ENCODE data around the gene EFCAB6. TPM values are rescaled to one million over a fixed set of nuclear protein-coding genes. Genes with fewer than 3 reads are reported as not detected.

Gene EFCAB6
- polyA plus RNA-seq, 12 donors, result 0.58 to 1.6 (median 1.2) TPM; not detected in 2

DNA sequence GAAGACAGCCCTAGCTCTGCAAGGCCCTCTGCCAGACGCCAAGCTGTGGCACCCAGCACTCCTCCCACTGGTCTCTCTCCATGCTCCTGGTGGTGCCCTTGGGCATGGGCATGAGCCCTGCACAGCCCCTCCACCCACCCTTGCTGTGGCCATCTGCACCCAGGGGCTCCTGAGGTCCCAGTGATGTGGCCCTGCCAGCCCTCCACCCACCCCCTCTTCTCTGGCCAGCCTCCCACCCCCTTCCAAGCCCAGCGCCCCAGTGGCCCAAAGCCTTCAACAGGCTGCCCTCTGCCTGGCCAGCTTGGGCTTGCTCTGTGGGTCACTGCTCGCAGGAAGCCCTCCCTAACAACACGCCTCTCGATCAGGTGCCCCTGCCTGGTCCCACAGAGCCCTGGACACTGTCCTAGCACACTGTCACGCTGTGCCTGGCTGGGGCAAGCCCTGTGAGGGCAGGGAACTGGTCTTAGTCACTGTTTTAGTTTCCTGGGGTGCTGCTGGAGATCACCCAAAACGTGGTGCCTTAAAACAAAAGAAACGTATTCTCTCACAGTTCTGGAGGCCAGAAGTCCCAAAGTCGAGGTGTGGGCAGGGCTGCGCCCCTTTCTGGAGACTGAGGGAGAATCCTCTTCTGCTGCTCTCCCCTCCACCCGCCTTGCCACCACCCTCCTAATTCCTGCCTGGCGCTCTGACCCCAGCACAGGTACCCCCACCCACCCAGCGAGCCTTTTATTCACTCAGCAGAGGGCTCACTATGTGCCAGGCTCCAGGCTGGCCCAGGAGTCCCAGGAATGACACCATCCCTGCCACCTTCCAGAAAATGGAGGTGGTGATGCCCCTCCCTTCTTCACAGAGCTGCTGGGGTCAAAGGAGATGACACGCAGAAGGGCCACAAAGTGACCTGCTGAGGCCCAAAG, 35.5 kb upstream of the EFCAB6 start:
- DNase-seq, result no peak

- DNase-seq, result no peak
These were observed 34.9 kb upstream of the EFCAB6 start for GRCh38 chr22:43846966-43847365.

DNA sequence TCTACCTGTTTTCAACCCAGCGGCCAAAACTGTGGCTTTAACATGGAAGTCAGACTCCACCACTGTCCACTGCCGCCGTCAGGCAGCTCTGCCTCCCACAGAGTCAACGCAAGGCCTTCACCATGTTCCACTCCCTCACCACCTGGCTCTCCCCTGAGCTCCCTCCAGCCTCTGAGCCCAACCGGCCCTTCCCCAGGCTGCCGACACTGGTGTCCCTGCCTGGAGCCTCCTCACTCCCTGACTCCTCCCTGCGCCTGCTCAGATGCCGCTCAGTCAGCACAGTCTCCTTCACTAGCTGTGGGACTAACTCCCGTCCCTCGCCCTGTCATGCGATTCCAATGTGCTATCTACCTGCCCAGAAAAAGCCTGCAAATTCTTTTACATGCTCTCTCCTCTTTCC, 33.9 kb upstream of the EFCAB6 start:
- no peak for DNase-seq

- DNase-seq, result no peak
These were observed 32.7 kb upstream of the EFCAB6 start for GRCh38 chr22:43844560-43845545.

GRCh38 chr22:43843783-43844530, 31.9 kb upstream of the EFCAB6 start:
- DNase-seq, result no peak

DNA sequence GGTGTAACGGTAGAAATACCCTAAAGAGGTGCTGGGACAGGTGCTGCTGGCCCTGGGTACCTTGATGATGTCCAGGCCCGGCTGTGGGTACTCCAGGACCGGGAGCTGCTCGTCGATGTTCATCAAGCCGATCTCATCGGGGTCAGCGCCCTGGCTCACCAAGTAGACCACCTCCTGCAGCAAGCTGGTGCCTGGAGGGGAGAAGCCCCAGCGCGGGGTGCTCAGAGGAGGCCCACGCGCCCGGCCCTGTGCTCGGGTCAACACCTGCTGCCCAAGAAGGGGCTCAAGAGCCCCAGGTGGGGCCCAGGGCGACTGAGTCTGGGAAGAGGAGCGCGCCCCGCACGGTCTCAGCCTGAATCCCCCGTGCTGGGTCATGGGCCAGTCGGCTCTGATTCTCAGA, 29.6 kb upstream of the EFCAB6 start:
- DNase-seq, result no peak

DNA sequence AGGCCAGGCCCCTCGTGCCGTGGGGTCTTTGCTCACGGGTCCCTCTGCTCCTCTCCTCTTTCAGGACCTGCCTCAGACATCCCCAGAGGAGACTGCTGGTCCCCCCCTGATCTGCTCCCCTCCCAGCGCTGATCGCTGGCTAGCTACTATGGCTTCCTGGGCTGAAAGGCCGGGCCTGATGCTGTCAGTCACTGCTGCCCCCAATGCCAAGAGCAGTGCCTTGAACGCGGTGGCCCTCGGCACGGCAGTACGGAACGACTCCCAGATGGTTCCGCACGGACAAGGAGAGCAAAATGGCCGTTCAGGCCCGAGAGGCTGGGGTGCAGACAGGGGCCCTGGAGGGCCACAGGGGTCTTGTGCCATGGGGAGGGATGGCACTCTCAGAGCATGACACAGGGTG, 28.7 kb upstream of the EFCAB6 start:
- no peak for DNase-seq

- DNase-seq, result no peak
These were observed 28.3 kb upstream of the EFCAB6 start for GRCh38 chr22:43840431-43840830.

- DNase-seq, result no peak
These were observed 27.7 kb upstream of the EFCAB6 start for GRCh38 chr22:43839781-43840180.

GRCh38 chr22:43838571-43839307, 26.6 kb upstream of the EFCAB6 start:
- no peak for DNase-seq

DNA sequence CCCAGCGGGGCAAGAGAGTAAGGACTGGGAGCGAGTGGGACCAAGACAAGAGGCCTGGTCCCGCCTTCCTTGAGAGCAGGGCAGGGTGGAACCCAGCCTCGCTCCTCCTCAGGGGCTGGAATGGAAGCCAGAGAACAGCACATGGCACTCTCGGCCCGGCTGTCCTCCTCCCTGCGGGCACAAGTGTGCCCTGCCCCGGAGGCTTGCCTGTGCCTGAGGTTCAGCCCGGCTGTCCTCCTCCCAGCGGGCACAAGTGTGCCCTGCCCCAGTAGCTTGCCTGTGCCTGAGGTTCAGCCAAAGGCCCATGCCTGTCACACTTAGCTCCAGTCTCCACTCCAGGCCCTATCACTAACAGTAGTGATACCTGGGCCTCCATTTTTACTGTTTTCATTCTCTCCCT, 26.1 kb upstream of the EFCAB6 start:
- no peak for DNase-seq

DNA sequence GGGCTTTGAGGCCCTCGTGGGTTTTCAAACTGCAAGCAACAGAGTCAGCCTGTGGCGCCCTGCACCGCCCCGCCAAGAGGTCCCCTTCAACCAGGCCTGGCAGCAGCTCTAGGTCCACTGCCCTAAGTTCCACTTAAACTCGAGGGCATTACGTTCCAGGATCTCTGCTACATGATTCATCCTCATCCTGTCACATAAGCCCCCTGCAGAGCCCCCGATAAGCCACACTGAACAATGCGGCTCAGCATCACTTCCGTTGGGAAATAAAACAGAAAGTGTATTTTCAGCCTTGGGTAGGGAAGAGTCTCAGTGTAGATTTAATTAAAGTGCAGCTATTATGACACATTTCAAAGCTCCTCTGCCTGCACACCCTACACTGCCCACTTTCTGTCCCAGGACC, 25.6 kb upstream of the EFCAB6 start:
- DNase-seq, result no peak

GRCh38 chr22:43835736-43836135, 23.6 kb upstream of the EFCAB6 start:
- DNase-seq, result no peak

DNA sequence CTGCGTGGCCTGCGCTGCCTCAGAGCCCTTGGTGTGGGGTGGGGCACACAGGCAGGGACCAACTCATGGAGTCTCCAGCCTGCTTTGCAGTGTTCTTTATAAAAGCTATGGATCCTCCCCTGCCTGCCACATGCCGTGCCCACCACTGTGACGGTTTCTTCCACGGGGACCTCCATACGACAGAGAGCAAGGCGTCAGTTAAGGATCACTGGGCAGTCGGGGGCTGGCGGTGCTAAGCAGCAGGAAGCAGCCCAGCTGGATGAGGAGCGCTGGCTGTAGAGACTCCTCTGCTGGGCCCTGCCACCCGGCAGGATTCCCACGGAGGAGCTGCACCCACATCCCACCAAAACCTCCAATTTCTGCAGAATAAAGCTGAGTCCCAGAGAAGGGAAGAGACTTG, 23.1 kb upstream of the EFCAB6 start:
- no peak for DNase-seq

DNA sequence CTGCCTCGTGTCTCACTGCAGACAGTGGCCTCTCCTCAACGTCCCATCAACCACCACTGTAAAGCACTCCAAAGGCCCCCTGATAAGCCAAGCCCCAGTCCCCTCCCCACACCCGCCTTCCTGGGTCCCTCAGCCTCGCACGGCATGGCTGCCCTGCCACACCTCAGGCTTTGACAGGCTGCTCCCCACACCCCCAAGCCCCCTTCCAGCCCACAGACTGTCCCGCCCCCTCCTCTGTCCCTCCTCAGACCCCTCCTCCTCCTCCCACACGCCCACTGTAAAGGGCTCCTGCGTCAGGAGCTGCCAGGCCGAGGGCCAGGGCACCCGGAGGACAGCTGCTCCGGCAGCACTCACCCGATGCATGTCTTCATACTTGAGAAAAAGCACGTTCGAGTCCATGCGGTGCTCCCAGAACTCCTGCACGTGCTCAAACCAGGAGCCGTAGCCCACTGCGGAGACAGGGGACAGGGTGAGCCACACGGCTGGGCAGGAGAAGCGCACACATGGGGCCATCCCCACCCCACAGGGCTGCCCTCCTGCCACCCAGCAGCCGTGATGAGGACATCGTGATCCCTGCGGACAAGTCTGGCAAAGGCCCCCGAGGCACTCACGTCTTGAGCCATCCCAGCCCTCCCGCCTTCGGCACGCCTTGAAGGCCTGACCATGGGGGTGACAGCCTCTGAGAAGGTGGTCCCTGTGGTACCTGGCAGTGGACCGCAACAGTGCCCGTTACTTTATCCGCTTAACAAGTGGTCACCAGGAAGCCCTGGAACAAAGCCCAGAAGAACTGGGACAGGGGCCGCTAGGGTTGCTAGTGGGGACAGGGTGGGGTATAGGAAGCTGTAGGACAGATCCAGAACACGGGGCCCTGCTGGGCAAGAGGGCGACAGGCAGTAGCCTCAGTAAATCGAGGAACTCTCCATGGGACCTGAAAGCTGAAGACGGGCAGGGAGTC, 21.5 kb upstream of the EFCAB6 start:
- DNase-seq, result no peak

- no peak for DNase-seq
These were observed 20.5 kb upstream of the EFCAB6 start for GRCh38 chr22:43832393-43833265.

DNA sequence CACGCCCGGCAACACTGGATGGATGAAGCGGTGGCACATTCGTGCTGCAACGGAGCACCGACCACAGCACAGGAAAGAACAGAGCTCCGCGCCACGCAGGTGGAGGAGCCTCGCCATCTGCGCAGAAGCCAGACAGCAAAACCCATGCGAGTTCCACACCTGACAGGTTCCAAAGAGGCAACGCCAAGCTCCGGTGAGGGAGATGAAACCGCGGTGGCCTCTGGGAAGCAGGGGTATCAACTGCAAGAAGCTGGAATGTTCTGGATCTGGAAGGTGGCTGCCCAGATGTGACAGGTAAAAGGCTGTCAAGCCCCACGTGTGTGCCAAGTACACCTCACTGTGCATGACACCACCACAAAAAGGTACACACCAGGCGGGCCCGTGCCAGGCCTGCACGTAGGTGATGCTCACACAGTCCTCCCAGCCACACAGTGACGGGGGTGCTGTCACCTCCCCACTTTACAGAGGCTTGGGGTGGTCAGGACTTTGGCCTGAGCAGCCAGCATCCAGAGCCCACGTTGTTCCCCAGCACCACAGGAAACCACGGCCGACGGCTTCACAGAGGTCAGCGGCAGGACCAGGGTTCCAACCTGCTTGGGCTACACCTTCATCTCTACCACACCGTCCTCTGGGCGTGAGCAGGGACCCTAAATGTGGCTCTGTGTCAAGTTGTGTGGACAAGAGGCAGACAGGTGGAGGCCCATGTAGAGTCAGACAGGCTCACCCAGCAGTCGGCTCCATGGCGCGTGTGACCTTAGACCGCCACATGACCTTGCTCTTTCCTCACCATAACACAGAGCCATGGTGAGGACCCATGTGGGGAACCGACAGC, 19.7 kb upstream of the EFCAB6 start:
- no peak for DNase-seq
